Keratinocyte (primary cell): ENCODE data around the gene TRIM47. TPM values are rescaled to one million over a fixed set of nuclear protein-coding genes. Genes with fewer than 3 reads are reported as not detected.

Experiments used
- DNase-seq: peaks from one replicate; pipeline ENCODE4 v3.0.0-alpha.2; 2011; ENCODE audit warnings: low read depth, missing footprints, low spot score
- FAIRE-seq: peaks from 2 replicates; lab custom pipeline; 2011; peaks lifted over from hg19 to GRCh38; lab: Jason Lieb, UNC
- H2AFZ ChIP-seq: 2 replicates; pipeline ENCODE4 v1.6.0; 2012; ENCODE audit warnings: low read length, control low read depth, inconsistent platforms; ENCODE audit not compliant: control insufficient read depth
- H3K27ac ChIP-seq: 2 replicates; pipeline ENCODE4 v1.5.1; 2011; ENCODE audit warnings: low read length; ENCODE audit not compliant: control insufficient read depth, insufficient read depth
- H3K27me3 ChIP-seq: 3 replicates; pipeline ENCODE4 v1.6.0; 2011; ENCODE audit warnings: low read length; ENCODE audit not compliant: control insufficient read depth, insufficient read depth; ENCODE audit errors: extremely low read depth
- H3K36me3 ChIP-seq, 2 experiments: 2 replicates in 1 of 2; 3 replicates in 1 of 2; pipeline ENCODE4 v1.5.1; 2011; ENCODE audit warnings: low read length in 2 of 2, mild to moderate bottlenecking in 1 of 2; ENCODE audit not compliant: control insufficient read depth in 2 of 2, insufficient read depth in 2 of 2; ENCODE audit errors: extremely low read depth in 1 of 2
- H3K4me1 ChIP-seq: 3 replicates; pipeline ENCODE4 v1.5.1; 2011; ENCODE audit warnings: low read length; ENCODE audit not compliant: control insufficient read depth, insufficient read depth; ENCODE audit errors: extremely low read depth
- H3K4me2 ChIP-seq: 3 replicates; pipeline ENCODE4 v1.6.0; 2011; ENCODE audit warnings: low read depth, low read length; ENCODE audit not compliant: control insufficient read depth, insufficient read depth; ENCODE audit errors: extremely low read depth
- H3K4me3 ChIP-seq, 3 experiments: fragments of 200-600 bp in 1 of 3; sonication (generic) in 1 of 3; 2 replicates in 2 of 3; 3 replicates in 1 of 3; pipeline ENCODE4 v1.5.1; 2011 to 2016; ENCODE audit warnings: low read length in 3 of 3, mild to moderate bottlenecking in 3 of 3, control low read depth in 2 of 3, inconsistent platforms in 1 of 3, low read depth in 1 of 3, mixed read lengths in 1 of 3, mixed run types in 1 of 3, moderate library complexity in 1 of 3; ENCODE audit not compliant: control insufficient read depth in 2 of 3, insufficient read depth in 2 of 3; ENCODE audit errors: extremely low read depth in 1 of 3
- H3K79me2 ChIP-seq: 2 replicates; pipeline ENCODE4 v1.6.0; 2012; ENCODE audit warnings: low read length; ENCODE audit not compliant: control insufficient read depth, insufficient read depth
- H3K9ac ChIP-seq: 3 replicates; pipeline ENCODE4 v1.6.0; 2011; ENCODE audit warnings: low read length; ENCODE audit not compliant: control insufficient read depth, insufficient read depth; ENCODE audit errors: extremely low read depth
- H3K9me1 ChIP-seq: 3 replicates; pipeline ENCODE4 v1.6.0; 2011; ENCODE audit warnings: low read length; ENCODE audit not compliant: control insufficient read depth, insufficient read depth; ENCODE audit errors: extremely low read depth
- H3K9me3 ChIP-seq: 2 replicates; pipeline ENCODE4 v1.5.1; 2012; ENCODE audit warnings: low read depth, low read length; ENCODE audit not compliant: control insufficient read depth
- H4K20me1 ChIP-seq: 3 replicates; pipeline ENCODE4 v1.6.0; 2011; ENCODE audit warnings: low read length; ENCODE audit not compliant: control insufficient read depth, insufficient read depth; ENCODE audit errors: extremely low read depth
- CTCF ChIP-seq, 3 experiments: IDR thresholded peaks in 1 of 3; conservative IDR thresholded peaks in 1 of 3; optimal IDR thresholded peaks in 1 of 3; 2 replicates in 2 of 3; 3 replicates in 1 of 3; pipeline versions ENCODE3 to v1.5.1; 2011; ENCODE audit warnings: low read length in 3 of 3, mild to moderate bottlenecking in 3 of 3, moderate library complexity in 2 of 3, control low read depth in 1 of 3, inconsistent platforms in 1 of 3; ENCODE audit not compliant: insufficient read depth in 2 of 3; ENCODE audit errors: extremely low read depth in 1 of 3
- EZH2 ChIP-seq: IDR thresholded peaks from one replicate; pipeline ENCODE4 v1.6.1; 2012; ENCODE audit warnings: inconsistent platforms, mild to moderate bottlenecking, low read length, moderate library complexity
- dilution Hi-C: fragments of 300-500 bp; cut with MboI; formaldehyde crosslinking; loops from one replicate; pipeline ENCODE4 v1.7.0; 2020; ENCODE audit warnings: low sequenced_read_pairs; ENCODE audit not compliant: extremely low pct_ligation_motif_present
- polyA plus RNA-seq, 5 experiments: library from polyadenylated mRNA; depleted of rRNA in 3 of 5; stranded (reverse) in 3 of 5; stranded (forward) in 1 of 5; unstranded in 1 of 5; fragments of >200 nt; gene quantifications; 1 replicate in 1 of 5; 2 replicates in 3 of 5; 3 replicates in 1 of 5; pipeline versions ENCODE4 v1.2.1 to v1.2.3, GENCODE V29; 2011 to 2012; ENCODE audit warnings: missing spikeins in 2 of 5, low read depth in 1 of 5, low replicate concordance in 1 of 5

TRIM47 gene
- polyA plus RNA-seq, 1 donor (not counting 4 experiments of a cell fraction or from before 2014, with no cell fraction given) = 9.4 TPM

- H3K4me1 ChIP-seq = peaks cover 9% of the 10 kb centered on the region
- H3K4me2 ChIP-seq = no peak overlapping the region
- no peaks in the 10 kb centered on the region for H3K27me3 ChIP-seq
- no peak overlapping the region for H3K27ac ChIP-seq
- H4K20me1 ChIP-seq = no peaks in the 10 kb centered on the region
- H3K36me3 ChIP-seq = peaks cover 18 to 28% of the 10 kb centered on the region in 2 experiments
- dilution Hi-C loops = no loop called here
- FAIRE-seq (no peak), DNase-seq (no peak)
- H3K4me3 ChIP-seq = no peak overlapping the region
- peaks cover 6% of the 10 kb centered on the region for H3K79me2 ChIP-seq
- no peak overlapping the region for H2AFZ ChIP-seq
- H3K9me3 ChIP-seq = no peaks in the 10 kb centered on the region
- H3K9ac ChIP-seq = no peak overlapping the region
- H3K9me1 ChIP-seq = no peaks in the 10 kb centered on the region
- TF ChIP-seq EZH2 (no peak), CTCF (optimal IDR thresholded peaks at IDR 0.05 in 1 of 3, IDR thresholded peaks at IDR 0.05 in 1 of 3, conservative IDR thresholded peaks at IDR 0.05 in 1 of 3; ENCODE audit: extremely low read depth in 1 of 3, insufficient read depth in 2 of 3, low read length in 3 of 3) (no peak)
These were observed 20.4 kb upstream of the TRIM47 start for GRCh38 chr17:75898791-75899190.

- Histone ChIP-seq H3K4me3 (no peak overlapping the region), H3K9me3 (no peaks in the 10 kb centered on the region), H2AFZ (no peak overlapping the region), H3K36me3 (peaks cover 18 to 28% of the 10 kb centered on the region in 2 experiments), H3K27me3 (no peaks in the 10 kb centered on the region), H3K27ac (no peak overlapping the region), H3K9me1 (no peaks in the 10 kb centered on the region), H4K20me1 (no peaks in the 10 kb centered on the region), H3K9ac (no peak overlapping the region), H3K4me2 (no peak overlapping the region), H3K4me1 (peaks cover 9% of the 10 kb centered on the region), H3K79me2 (peaks cover 4% of the 10 kb centered on the region)
- dilution Hi-C loops = no loop called here
- FAIRE-seq (no peak), DNase-seq (no peak)
- no peak for TF ChIP-seq EZH2
- no peak for TF ChIP-seq CTCF (optimal IDR thresholded peaks at IDR 0.05 in 1 of 3, IDR thresholded peaks at IDR 0.05 in 1 of 3, conservative IDR thresholded peaks at IDR 0.05 in 1 of 3; ENCODE audit: extremely low read depth in 1 of 3, insufficient read depth in 2 of 3, low read length in 3 of 3)
These were observed 19.7 kb upstream of the TRIM47 start for GRCh38 chr17:75898065-75898464.
